ENCODE results near the gene ENPP3.

The ENPP3 gene

GRCh38 chr6:131758920-131759319, 121.8 kb downstream of the ENPP3 start:
- ATAC-seq (ENCODE audit: insufficient read depth, low read depth) = no peak
- no peaks in the 10 kb centered on the region for H3K36me3 ChIP-seq (ENCODE audit: insufficient read depth, low read length)
- no peak overlapping the region for H3K9ac ChIP-seq (ENCODE audit: low read depth, low read length)
- no peak for TF ChIP-seq EZH2 (IDR thresholded peaks at IDR 0.05; ENCODE audit: borderline replicate concordance, low read depth, low read length, severe bottlenecking)
- TF ChIP-seq, protein P1, sequence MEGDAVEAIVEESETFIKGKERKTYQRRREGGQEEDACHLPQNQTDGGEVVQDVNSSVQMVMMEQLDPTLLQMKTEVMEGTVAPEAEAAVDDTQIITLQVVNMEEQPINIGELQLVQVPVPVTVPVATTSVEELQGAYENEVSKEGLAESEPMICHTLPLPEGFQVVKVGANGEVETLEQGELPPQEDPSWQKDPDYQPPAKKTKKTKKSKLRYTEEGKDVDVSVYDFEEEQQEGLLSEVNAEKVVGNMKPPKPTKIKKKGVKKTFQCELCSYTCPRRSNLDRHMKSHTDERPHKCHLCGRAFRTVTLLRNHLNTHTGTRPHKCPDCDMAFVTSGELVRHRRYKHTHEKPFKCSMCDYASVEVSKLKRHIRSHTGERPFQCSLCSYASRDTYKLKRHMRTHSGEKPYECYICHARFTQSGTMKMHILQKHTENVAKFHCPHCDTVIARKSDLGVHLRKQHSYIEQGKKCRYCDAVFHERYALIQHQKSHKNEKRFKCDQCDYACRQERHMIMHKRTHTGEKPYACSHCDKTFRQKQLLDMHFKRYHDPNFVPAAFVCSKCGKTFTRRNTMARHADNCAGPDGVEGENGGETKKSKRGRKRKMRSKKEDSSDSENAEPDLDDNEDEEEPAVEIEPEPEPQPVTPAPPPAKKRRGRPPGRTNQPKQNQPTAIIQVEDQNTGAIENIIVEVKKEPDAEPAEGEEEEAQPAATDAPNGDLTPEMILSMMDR (IDR thresholded peaks at IDR 0.05; ENCODE audit: borderline replicate concordance, extremely low read depth, low read length, poor library complexity, severe bottlenecking) = no peak
- H3K4me3 ChIP-seq (ENCODE audit: low read depth in 1 of 2, low read length in 2 of 2) = no peak overlapping the region
- H3K27ac ChIP-seq (ENCODE audit: low read length) = no peak overlapping the region
- no peak for DNase-seq
- no peaks in the 10 kb centered on the region for H3K79me2 ChIP-seq (ENCODE audit: insufficient read depth, low read length)
- H3K27me3 ChIP-seq (ENCODE audit: insufficient read depth, low read length, poor library complexity) = no peaks in the 10 kb centered on the region
- H2AFZ ChIP-seq (ENCODE audit: low read depth, low read length) = no peak overlapping the region
- H3K4me2 ChIP-seq (ENCODE audit: insufficient read depth, low read length) = no peak overlapping the region
- no peaks in the 10 kb centered on the region for H3K9me3 ChIP-seq (ENCODE audit: insufficient read depth, low read length, severe bottlenecking)
- H3K4me1 ChIP-seq (ENCODE audit: insufficient read depth, low read length) = no peaks in the 10 kb centered on the region
- no peaks in the 10 kb centered on the region for H4K20me1 ChIP-seq (ENCODE audit: insufficient read depth, low read length)

DNA sequence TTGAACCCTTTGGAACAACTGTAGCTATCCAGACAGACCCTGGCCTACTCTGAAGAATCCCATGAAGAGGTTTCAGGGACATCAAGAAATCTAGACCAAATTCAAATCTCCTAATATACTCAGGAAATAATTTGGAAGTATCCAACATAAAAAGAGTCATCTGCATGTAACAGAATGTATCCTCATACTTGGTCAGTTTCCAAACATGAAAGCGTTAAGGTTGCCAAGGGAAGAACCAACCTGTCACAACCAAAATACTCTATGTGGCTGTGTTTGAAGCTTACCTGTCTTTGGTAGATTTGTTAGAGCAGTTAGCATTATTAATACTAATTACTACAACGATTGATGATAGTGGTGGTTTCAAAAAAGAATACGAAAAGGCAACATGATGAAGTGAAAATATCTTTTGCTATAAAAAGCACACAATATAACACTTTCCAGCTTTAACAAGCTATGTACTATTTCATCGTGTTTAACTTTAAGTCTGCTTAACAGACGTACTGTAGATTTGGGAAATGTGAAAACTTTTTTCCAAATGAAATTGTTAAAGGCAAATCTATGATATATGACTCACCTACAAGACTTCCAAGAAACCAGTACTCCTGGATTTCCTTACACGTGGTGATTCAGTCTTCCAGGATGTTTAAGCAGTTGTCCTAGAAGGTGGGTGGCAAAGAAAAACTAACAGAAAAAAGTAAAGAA, 124.1 kb downstream of the ENPP3 start:
- TF ChIP-seq, protein P1 (IDR thresholded peaks at IDR 0.05; ENCODE audit: borderline replicate concordance, extremely low read depth, low read length, poor library complexity, severe bottlenecking) = no peak
- no peak for TF ChIP-seq EZH2 (IDR thresholded peaks at IDR 0.05; ENCODE audit: borderline replicate concordance, low read depth, low read length, severe bottlenecking)
- Histone ChIP-seq H3K9ac (ENCODE audit: low read depth, low read length) (no peak overlapping the region), H3K27me3 (ENCODE audit: insufficient read depth, low read length, poor library complexity) (peaks cover 5% of the 10 kb centered on the region), H2AFZ (ENCODE audit: low read depth, low read length) (no peak overlapping the region), H3K9me3 (ENCODE audit: insufficient read depth, low read length, severe bottlenecking) (no peaks in the 10 kb centered on the region), H3K4me1 (ENCODE audit: insufficient read depth, low read length) (no peaks in the 10 kb centered on the region), H3K27ac (ENCODE audit: low read length) (no peak overlapping the region), H3K79me2 (ENCODE audit: insufficient read depth, low read length) (no peaks in the 10 kb centered on the region), H3K4me3 (ENCODE audit: low read depth in 1 of 2, low read length in 2 of 2) (no peak overlapping the region), H4K20me1 (ENCODE audit: insufficient read depth, low read length) (no peaks in the 10 kb centered on the region), H3K4me2 (ENCODE audit: insufficient read depth, low read length) (no peak overlapping the region), H3K36me3 (ENCODE audit: insufficient read depth, low read length) (no peaks in the 10 kb centered on the region)
- ATAC-seq (ENCODE audit: insufficient read depth, low read depth) (no peak), DNase-seq (no peak)

GRCh38 chr6:131761762-131762067, 124.6 kb downstream of the ENPP3 start:
- Histone ChIP-seq H3K4me1 (ENCODE audit: insufficient read depth, low read length) (no peaks in the 10 kb centered on the region), H3K9me3 (ENCODE audit: insufficient read depth, low read length, severe bottlenecking) (no peaks in the 10 kb centered on the region), H3K4me2 (ENCODE audit: insufficient read depth, low read length) (no peak overlapping the region), H3K36me3 (ENCODE audit: insufficient read depth, low read length) (no peaks in the 10 kb centered on the region), H2AFZ (ENCODE audit: low read depth, low read length) (no peak overlapping the region), H3K9ac (ENCODE audit: low read depth, low read length) (no peak overlapping the region), H3K27me3 (ENCODE audit: insufficient read depth, low read length, poor library complexity) (peaks cover 5% of the 10 kb centered on the region), H3K27ac (ENCODE audit: low read length) (no peak overlapping the region), H4K20me1 (ENCODE audit: insufficient read depth, low read length) (no peaks in the 10 kb centered on the region), H3K79me2 (ENCODE audit: insufficient read depth, low read length) (no peaks in the 10 kb centered on the region), H3K4me3 (ENCODE audit: low read depth in 1 of 2, low read length in 2 of 2) (no peak overlapping the region)
- TF ChIP-seq EZH2 (IDR thresholded peaks at IDR 0.05; ENCODE audit: borderline replicate concordance, low read depth, low read length, severe bottlenecking) = no peak
- TF ChIP-seq, protein P1 (IDR thresholded peaks at IDR 0.05; ENCODE audit: borderline replicate concordance, extremely low read depth, low read length, poor library complexity, severe bottlenecking) = no peak
- ATAC-seq (ENCODE audit: insufficient read depth, low read depth) (no peak), DNase-seq (no peak)

Data from DND-41 (cell line).